DMS 273 (cell line): Measurements from ENCODE around the gene AKT1.
A peak's percentile ranks its signal among the peaks of the same experiment; 100 is the strongest.
"Not testable (repeated sequence)": the region's sequence is repeated elsewhere in the genome, so short reads cannot be mapped to it uniquely, and the experiment has no call there.

Source experiments
- DNase-seq: peaks from one replicate; lab custom pipeline; 2025; ENCODE audit not compliant: unreplicated experiment; lab: John Stamatoyannopoulos, UW

AKT1 gene

DNA sequence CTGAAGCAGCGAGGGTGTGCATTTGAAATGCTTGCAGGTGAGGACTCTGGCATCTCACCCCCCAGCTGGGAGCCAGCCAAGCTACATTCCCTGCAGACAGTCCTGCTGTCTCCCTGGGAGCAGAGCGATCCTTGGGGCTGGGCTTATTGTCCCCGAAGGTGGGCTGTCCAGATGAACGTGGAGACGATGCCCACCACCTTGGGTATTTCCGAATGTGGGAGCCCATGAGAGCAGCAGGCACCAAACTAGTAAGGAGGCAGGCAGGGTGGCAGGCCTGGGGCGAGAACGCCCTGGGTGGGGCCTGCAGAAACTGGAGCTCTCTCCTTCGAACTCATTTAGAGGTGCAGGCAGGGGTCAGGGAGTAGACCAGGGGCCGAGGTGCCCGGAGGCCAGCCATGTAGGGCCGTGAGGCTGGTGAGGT is 23.8 kb upstream of the AKT1 start:
- DNase-seq, result peak; percentile 84

DNA sequence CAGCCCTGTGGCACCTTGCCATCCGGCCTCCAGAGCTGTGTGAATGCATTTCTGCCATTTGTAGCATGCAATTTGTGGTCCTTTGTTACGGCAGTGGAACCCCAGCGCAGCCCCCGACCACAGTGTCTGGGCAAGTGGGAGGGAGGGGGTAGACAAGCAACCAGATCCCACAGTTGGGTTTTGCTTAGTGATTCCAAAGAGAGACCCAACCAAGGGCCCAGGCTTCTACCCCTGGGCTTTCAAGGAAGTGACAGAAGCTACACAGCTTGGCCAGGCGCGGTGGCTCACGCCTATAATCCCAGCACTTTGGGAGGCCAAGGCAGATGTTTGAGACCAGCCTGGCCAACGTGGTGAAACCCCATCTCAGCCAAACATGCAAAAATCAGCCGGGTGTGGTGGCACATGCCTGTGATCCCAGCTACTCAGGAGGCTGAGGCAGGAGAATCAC is 23.2 kb upstream of the AKT1 start:
- peak; percentile 82 for DNase-seq

DNA sequence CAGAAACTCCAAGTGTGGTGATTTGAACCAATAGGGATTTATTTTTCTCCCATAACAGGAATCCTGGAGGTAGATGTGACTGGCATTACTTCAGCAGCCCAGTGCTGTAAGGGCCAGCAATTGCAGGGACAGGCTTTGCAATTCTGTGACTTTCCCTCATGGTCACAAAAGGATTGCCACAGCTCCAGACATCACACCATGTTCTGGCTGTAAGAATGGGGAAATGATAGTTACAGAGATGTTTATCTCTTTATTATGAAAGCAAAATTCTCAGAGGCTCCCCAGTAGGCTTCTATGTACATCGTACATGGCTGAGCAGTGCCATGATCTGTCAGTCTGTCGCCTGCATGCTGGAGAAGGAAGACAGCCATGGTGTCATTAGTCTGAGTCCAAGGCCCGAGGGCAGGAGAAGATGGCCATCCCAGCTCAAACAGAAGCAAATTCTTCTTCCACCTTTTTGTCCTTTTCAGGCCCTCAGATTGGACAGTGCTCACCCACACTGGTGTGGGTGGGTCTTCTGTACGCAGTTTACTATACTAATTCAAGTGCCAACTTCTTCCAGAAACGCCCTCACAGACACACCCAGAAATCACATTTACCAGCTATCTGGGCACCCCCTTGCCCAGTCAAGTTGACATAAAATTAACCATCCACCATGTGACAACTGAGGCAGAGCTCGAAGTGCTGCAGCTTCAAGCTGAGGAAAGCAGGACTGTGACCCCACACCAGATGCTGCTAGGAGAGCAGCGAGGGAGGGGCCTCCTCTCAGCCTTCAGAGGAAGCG is 22.6 kb upstream of the AKT1 start:
- peak; percentile 92 for DNase-seq

DNA sequence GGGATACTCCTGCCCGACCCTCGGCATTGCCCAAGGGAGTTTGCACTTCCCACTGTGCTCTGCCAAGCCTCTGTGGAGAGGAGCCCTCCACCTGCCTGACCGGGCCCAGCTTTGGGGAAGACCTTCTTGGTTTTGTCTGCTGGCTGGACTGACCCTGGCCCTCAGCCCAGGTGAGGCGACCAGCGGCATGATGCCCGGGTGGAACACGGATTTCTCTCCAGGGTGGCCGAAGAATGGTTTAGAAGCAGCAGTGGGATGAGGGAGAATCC is 21.0 kb upstream of the AKT1 start:
- no peak for DNase-seq

DNA sequence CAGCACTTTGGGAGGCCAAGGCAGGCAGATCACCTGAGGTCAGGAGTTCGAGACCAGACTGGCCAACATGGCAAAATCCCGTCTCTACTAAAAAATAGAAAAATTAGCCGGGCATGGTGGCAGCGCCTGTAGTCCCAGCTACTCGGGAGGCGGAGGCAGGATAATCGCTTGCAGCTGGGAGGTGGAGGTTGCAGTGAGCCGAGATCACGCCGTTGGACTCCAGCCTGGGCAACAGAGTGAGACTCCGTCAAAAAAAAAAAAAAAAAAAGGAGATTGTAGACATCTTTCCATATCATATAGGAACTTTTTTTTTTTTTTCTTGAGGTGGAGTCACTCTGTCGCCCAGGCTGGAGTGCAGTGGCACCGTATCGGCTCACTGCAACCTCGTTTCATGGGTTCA is 19.2 kb upstream of the AKT1 start:
- not testable (repeated sequence) for DNase-seq

DNA sequence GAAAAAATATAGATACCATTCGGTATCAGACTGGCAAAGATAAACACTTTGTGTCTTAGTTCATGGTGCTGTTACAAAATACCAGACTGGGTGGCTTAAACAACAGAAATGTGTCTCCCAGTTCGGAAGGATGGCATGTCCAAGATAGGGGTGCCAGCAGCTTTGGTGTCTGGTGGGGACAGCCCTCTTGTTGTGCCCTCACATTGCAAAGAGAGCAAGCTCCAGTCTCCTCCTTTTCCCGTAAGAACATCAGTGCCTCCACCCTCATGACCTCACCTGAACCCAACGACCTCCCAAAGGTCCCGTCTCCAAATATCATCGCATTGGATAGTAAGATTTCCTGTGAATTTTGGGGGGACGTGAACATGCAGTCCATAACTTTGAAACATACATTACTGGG is 17.7 kb upstream of the AKT1 start:
- DNase-seq, result no peak

DNA sequence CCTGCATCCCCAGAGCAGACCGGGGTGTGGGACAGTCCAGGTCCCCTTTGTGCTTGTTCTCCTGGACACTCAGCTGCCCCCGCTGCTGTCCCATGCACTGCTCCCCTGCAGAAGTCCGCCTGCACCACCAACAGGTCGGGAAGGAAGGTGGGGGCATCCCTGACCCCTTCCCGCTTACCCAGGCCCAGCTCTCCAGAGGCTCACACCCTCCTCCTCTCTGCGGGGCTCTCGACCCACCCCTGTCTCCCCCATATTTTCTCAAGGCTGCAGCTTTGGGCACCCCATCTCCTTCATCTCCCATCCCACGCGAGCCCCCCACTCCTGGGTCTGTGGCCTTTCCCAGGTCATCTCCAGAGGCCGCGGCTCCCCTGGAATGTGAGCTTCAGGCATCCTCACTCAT is 14.8 kb upstream of the AKT1 start:
- DNase-seq, result no peak

DNA sequence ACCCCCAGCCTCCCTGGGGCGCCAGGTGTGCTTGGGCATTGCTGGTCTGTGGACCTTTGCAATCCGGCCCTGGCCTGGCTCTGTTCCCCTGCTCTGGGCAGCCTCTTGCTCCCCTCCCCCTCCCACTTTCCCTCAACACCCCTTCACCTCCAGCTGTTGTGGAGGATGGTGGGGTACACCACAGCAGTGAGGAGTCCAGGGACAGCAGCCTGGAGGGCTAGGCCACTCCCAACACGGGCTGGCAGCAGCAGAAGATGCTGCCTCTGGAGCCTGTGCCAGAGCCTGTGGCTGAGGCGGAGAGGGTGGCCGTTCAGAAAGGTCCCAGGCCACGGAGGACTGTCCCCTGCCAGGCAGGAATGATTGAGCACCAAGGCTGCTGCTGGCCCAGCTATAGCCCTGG is 12.9 kb upstream of the AKT1 start:
- no peak for DNase-seq

DNA sequence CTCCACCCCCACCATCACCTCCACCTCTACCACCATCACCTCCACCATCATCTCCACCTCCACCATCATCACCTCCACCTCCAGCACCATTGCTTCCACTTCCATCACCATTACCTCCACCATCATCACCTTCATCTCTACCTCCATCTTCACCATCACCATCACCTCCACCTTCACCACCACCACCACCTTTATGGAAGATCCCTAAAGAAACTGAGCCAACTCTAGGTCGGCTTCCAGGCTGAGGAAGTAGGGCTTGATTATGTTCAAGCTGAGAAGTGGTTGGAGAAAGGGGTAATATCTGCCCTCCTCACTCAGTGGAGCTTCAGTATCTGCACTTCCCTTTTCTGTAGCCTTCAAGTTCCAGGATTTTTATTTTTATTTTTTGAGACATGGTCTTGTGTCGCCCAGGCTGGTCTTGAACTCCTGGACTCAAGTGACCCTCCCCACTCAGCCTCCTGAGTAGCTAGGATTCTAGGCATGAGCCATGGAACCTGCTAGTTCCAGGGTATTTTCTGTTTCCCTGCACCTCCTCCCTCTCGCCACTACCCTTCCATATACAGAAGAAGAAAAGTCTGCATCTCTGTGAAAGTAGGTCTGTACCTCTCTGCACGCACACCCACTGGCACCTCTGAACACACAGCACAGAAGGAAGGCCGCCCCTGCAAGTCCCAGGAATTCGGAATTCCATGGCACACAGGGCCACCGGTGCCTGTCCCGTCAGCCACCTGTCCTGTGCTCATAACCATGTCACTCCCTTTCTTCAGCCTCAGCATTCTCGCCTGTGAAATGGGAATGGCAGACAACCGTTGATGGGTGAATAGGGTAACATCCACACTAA is 11.3 kb upstream of the AKT1 start:
- DNase-seq, result no peak

DNA sequence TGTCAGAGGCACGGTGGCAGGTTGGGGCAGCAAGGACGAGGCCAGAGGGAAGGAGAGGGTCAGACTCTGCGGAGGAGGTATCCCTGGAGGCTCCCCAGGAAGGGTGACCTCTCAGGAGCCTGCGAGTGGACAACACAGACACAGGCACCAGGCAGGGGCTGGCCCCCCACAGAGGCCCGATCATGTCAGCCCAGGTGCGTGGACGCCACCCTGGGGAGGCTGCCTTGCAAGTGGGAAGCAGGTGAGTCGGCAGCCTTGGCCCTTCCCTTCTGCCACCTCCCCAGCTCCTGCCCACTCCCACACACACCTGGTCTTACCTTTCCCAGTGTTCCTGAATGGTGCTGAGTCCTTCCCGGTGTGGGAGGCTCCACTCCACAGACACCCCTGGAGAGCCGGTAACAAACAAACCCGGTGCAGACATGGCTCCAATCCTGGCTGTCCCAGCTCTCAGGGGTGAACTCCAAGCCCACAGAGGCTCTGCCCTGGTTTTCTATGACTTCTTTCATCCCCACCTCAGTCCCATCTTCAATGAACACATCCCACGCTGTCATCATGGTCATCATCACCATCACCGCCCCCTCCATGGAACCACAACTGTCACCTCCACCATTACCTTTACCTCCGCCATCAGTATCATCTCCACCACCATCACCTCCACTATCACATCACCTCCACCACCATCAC is 10.5 kb upstream of the AKT1 start:
- peak; percentile 44 for DNase-seq

DNA sequence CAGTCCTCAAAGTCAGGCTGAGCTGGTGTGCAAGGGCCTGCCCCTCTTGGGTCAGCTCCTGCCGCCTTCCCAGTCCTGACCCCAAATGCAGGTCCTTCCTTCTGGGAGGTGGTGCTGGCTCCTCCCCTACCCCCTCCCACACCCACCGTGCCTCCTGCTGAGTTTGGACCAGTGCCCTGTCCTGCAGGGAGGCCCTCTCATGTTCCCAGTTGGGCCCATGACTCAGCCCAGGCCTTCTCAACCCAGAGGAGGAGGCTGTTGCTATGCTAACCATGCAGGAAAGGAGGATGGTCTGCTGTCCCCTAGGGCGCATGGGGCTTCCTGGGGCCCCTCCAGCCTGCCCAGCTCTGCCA is 9.8 kb upstream of the AKT1 start:
- peak; percentile 95 for DNase-seq

DNA sequence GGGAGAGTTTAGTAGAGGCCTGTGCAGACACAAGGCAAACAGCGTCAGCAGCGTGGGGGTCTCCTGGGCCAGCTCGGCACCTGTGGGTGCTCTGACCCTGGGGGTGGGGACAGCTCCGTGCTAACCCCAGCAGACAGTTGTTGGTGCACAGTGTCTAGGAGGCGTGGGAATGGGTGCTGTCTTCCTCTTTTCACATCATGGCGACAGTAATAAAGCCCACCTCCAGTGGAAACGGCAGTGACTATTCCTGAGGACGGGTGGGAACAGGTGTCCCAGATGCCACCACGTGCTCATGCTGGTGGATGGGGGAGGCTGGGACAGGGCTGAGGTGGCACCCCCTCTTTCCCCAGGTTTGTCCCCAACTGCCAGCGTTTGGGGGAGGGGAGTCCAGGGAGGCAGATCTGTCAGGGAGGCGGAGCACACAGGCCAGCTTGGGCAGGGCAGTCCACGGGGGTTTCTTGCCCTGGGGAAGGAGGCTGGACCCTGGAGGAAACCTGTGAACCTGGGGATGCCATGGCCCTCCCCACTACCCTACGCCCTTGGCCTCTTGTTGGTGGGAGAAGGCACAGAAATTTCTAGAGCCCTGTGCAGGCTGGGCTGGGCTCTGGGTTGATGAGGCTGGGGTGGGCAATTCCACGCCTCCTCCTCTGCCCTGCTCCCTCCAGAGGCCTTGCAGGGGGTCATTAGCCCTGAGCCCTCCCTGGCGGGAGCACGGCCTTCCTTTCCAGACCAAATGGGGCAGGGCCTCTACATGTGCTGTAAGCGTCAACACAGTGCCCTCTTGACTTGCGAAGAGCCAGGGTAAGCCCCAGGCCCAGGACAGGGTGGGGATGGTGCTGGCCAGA is 9.2 kb upstream of the AKT1 start:
- no peak for DNase-seq

DNA sequence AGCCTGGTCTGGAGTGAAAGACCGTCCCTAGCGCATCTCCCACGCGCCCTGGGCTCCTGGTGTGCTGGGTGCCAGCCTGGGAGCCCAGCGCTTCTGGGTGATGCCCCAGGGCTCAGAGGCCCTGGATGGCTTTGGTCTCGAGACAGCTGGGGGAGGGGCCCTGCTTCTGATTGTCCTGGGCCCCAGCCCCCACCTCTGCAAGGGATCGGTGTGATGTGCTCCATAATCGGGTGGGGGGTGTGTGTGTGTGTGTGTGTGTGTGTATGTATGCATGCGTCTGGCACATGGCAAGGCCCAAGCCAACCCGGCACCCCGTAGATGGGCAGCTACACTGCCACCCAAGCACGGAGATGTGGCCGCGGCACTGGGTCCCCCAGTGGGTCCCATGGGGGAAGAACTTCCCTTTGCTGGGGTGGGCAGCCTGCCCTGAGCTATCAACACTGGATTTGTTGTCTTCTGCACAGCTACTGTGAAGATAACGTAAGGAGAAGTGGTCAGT is 8.4 kb upstream of the AKT1 start:
- DNase-seq, result peak; percentile 74

DNA sequence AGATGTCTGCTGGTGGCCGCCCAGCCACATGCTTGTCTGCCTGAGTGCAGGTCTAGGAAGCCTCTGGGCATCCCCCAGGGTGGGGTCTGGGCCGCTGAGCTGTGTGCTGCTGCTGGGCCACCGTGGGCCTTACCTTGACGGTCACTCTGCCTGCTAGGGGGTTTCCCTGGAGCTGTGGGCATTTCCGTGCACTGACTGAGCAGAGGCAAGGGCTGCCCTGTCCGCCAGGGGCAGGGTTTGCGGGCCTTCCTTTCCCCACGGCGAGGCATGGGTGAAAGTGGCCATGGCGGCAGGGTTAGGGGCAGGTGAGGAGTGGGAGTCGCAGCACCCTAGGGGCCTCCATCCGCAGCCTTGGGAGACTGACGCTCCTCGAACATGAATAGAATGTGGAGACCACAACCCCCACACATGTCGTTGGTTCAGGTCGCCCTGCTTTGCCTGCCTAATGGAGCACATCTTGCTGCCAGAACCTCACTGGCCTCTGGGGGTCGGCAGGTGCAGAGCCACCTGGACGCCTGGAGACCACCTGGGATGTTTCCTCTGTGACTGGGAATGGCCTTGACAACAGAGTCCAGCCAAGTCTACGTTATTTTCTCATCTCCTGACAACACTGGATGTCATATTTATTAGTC is 7.8 kb upstream of the AKT1 start:
- DNase-seq, result peak; percentile 74

DNA sequence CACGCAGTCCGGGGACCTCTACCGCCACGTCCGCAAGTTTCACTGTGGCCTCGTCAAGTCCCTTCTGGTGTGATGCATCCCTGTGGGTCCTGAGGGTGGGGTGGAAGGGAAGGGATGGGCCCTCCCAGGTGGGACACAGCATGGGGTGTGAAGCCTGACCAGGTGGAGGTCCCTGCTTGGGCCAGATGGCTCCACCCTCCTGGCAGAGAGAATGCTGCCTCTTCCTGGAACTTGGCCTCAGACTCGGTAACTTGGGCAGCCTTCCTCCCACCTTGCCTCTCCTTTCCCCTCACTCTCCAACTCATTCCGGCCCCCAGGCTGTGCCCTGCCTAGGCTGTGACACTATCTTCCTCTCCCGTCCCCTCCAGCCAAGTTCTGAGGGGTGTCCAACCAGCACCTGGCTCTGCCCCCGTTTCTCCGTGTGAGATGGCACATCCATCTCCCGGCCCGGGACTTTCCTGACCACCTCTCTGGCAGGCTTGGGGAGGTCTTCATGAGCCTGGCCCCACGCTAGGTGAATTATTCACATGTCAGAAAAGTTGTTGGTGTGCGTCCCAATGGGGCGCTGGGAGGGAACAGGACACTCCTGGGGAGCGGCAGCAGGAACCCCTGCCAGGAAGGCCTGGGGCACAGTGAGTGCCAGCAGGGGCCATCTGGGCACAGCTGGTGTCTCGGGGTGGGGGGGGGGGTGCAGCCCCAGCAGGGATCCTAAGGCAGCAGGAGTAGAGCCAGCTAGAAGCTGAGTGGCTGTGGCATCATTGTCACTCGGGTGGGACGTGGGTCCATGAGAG is 7.0 kb upstream of the AKT1 start:
- peak; percentile 84 for DNase-seq

DNA sequence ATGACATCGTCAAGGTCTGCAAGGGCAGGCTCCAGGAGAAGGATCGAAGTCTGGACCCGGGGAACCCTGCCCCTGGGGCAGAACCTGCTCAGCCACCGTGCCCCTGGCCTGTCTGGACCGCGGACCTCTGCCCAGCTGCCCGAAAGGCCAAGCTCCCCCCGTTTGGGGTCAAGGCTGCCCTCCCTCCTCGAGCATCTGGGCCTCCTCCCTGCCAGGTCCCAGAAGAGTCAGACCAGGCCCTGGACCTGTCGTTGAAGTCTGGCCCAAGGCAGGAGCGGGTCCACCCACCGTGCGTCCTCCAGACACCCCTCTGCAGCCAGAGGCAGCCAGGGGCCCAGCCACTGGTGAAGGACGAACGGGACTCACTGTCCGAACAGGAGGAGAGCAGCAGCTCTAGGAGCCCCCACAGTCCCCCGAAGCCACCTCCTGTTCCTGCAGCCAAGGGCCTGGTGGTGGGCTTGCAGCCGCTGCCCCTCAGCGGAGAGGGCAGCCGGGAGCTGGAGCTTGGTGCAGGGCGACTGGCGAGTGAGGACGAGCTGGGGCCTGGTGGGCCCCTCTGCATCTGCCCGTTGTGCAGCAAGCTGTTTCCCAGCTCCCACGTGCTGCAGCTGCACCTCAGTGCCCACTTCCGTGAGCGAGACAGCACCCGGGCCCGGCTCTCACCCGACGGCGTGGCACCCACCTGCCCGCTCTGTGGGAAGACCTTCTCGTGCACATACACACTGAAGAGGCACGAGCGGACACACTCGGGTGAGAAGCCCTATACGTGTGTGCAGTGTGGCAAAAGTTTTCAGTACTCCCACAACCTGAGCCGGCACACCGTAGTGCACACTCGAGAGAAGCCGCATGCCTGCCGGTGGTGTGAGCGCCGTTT is 6.2 kb upstream of the AKT1 start:
- peak; percentile 64 for DNase-seq

DNA sequence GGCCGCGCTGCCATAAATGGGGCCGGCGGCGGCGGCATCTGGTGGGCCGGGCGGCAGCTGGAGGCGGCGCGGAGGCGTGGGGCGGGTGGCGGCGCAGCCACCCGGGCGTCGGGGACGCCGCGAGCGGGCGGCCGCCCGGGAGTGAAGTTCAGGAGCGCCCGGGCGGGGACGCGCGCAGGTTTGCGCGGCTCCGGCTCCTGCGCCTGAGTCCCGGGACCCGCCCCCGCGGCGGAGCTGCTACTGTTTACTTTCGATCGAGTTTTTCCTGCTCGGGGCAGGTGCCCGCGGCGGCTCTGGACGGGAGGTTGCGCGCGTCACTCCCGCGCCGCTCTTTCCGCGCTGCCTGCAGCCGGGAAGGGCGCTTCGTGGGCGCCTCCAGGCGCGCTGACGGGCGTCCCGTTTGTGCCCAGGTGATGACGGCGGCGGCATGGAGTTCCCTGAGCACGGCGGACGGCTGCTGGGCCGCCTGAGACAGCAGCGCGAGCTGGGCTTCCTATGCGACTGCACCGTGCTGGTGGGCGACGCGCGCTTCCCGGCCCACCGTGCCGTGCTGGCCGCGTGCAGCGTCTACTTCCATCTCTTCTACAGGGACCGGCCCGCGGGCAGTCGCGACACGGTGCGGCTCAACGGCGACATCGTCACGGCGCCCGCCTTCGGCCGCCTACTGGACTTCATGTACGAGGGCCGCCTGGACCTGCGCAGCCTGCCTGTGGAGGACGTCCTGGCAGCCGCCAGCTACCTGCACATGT is 5.4 kb upstream of the AKT1 start, which contains the start of gene ZBTB42:
Gene ZBTB42 (plus strand): TSS at position 331 of the 749 bp plus-strand sequence. CDS start 97 bp downstream, at position 428.
- peak; percentile 91 for DNase-seq
